Memory B cell (primary cell): ENCODE measurements around the gene SAMD9.
"Not testable (repeated sequence)": the region's sequence is repeated elsewhere in the genome, so short reads cannot be mapped to it uniquely, and the experiment has no call there.

Source experiments
- ATAC-seq: fragments of 150-1000 bp; cut with Tn5 transposase; 2 replicates; pipeline ENCODE4 v1.10.0; 2021; ENCODE audit warnings: low read depth, mild to moderate bottlenecking, moderate library complexity
- DNase-seq, 2 donors: peaks; one replicate each; pipeline ENCODE4 v3.0.0; 2022; ENCODE audit warnings: low spot score in 2 of 2
- H3K27ac Mint-ChIP-seq: one replicate; pipeline ENCODE4 v1.8.0; 2022; ENCODE audit warnings: mild to moderate bottlenecking, moderate library complexity, mixed read lengths
- H3K27me3 Mint-ChIP-seq: one replicate; pipeline ENCODE4 v1.8.0; 2022; ENCODE audit warnings: mixed read lengths
- H3K36me3 Mint-ChIP-seq: one replicate; pipeline ENCODE4 v1.8.0; 2022; ENCODE audit warnings: mild to moderate bottlenecking, mixed read lengths
- H3K4me1 Mint-ChIP-seq: one replicate; pipeline ENCODE4 v1.8.0; 2022; ENCODE audit warnings: mixed read lengths
- H3K4me3 Mint-ChIP-seq: one replicate; pipeline ENCODE4 v1.8.0; 2022; ENCODE audit warnings: mild to moderate bottlenecking, moderate library complexity, mixed read lengths
- H3K9me3 Mint-ChIP-seq: one replicate; pipeline ENCODE4 v1.8.0; 2022; ENCODE audit warnings: mixed read lengths

SAMD9 gene

GRCh38 chr7:93073357-93073756 lies 44.4 kb downstream of the SAMD9 start:
- not testable (repeated sequence) for H3K27ac Mint-ChIP-seq, ATAC-seq, H3K36me3 Mint-ChIP-seq, H3K4me1 Mint-ChIP-seq, H3K4me3 Mint-ChIP-seq, H3K9me3 Mint-ChIP-seq, DNase-seq
- peaks cover 16% of the 10 kb centered on the region for H3K27me3 Mint-ChIP-seq

DNA sequence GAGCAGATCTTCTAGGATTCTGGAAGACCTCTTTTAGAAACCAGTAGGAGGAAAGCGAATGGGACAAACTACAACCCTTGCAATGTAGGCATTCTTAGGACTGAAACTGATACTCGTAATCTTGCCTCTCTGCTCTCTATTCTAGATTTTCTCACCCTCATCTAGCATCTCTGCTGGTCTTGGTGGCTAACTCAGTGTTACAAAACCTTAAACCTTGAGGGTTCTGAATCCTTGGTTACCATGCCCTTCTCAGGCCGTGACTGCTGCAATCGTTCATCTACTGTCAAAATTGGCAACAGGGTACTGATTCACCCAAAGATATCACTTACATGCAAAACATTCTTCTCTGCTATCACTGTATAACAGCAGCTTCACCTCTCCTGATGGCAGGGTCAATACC lies 55.2 kb downstream of the SAMD9 start:
- Mint-ChIP-seq H3K27ac (no peak overlapping the region), H3K4me1 (no peaks in the 10 kb centered on the region), H3K4me3 (no peak overlapping the region), H3K36me3 (no peaks in the 10 kb centered on the region), H3K9me3 (peaks cover 5% of the 10 kb centered on the region), H3K27me3 (peaks cover 5% of the 10 kb centered on the region)
- DNase-seq (no peak), ATAC-seq (no peak)

- ATAC-seq (no peak), DNase-seq (no peak)
- Mint-ChIP-seq H3K9me3 (no peaks in the 10 kb centered on the region), H3K27me3 (peaks cover 5% of the 10 kb centered on the region), H3K4me3 (no peak overlapping the region), H3K27ac (no peak overlapping the region), H3K36me3 (no peaks in the 10 kb centered on the region), H3K4me1 (no peaks in the 10 kb centered on the region)
Measured at GRCh38 chr7:93060865-93061264, 56.9 kb downstream of the SAMD9 start.

GRCh38 chr7:93060025-93060424 lies 57.8 kb downstream of the SAMD9 start:
- Mint-ChIP-seq H3K27me3 (peaks cover 5% of the 10 kb centered on the region), H3K36me3 (no peaks in the 10 kb centered on the region), H3K9me3 (no peaks in the 10 kb centered on the region), H3K4me3 (no peak overlapping the region), H3K4me1 (no peaks in the 10 kb centered on the region), H3K27ac (no peak overlapping the region)
- DNase-seq (no peak), ATAC-seq (no peak)

DNA sequence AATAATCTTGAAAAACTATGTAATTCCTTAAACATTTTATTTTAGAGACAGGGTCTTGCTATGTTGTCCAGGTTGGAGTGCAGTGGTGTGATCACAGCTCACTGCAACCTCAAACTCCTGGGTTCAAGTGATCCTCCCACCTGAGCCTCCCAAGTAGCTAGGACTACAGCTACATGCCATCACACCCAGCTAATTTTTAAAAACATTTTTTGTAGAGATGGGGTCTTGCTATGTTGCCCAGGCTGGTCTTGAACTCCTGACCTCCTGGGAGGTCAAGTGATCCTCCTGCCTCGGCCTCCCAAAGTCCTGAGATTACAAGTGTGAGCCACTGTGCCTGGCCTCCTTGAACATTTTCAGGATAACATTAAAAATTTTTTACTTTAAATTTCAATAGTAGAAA lies 61.2 kb downstream of the SAMD9 start:
- DNase-seq, H3K4me1 Mint-ChIP-seq, ATAC-seq, H3K36me3 Mint-ChIP-seq, H3K4me3 Mint-ChIP-seq, H3K27me3 Mint-ChIP-seq, H3K9me3 Mint-ChIP-seq, H3K27ac Mint-ChIP-seq: not testable (repeated sequence)

DNA sequence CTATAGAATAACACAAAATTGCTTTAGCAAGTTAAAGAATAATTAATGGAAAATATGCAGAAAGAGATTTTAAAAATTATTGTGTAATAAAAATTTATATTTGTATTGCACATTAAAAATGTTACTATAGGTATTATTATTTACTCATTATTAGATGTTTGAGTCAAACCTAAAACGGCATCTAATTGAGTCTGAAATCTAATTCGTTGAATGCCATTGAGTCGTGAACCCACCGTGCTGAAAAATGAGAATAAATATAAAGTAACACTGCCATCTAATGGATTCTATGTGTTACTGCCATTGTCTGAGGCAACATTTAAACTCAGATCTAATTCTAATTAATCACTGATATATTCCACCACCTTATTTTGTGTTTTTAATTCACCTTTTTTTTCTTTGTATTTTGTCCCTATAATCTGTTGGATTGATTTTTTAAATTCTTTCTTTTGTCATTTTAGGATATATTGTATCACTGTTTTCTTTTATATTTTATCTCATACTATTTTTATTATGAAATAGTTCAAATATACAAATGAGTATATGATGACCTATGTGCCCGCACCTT lies 62.2 kb downstream of the SAMD9 start:
- H3K4me3 Mint-ChIP-seq, result no peak overlapping the region
- peaks cover 5% of the 10 kb centered on the region for H3K4me1 Mint-ChIP-seq
- no peaks in the 10 kb centered on the region for H3K36me3 Mint-ChIP-seq
- H3K9me3 Mint-ChIP-seq, result no peaks in the 10 kb centered on the region
- ATAC-seq (peak; percentile 54), DNase-seq (peak in 1 of 2 donors; percentile 18)
- H3K27ac Mint-ChIP-seq, result no peak overlapping the region
- peaks cover 2% of the 10 kb centered on the region for H3K27me3 Mint-ChIP-seq

DNA sequence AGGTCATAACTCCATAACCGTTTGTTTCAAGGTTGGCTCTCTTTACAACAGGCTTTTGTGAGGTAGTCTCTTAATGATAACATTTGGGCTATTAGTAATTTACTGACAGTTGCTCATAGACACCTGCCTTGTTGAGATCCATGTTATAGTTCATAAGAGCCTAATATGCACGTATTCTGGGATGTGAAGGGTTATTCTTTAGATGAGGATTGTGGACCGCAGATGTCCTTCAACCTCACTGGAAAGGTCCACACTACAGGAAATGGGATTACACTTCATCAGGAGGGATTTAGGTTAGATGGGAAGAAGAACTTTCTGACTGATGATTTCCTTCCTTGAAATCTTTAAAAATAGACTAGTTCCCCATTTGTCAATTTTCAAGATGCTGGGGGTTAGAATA lies 62.8 kb downstream of the SAMD9 start:
- no peak overlapping the region for H3K4me3 Mint-ChIP-seq
- H3K4me1 Mint-ChIP-seq, result peaks cover 5% of the 10 kb centered on the region
- ATAC-seq, result no peak
- H3K36me3 Mint-ChIP-seq, result no peaks in the 10 kb centered on the region
- no peaks in the 10 kb centered on the region for H3K9me3 Mint-ChIP-seq
- H3K27ac Mint-ChIP-seq, result no peak overlapping the region
- DNase-seq, result no peak
- peaks cover 2% of the 10 kb centered on the region for H3K27me3 Mint-ChIP-seq

DNA sequence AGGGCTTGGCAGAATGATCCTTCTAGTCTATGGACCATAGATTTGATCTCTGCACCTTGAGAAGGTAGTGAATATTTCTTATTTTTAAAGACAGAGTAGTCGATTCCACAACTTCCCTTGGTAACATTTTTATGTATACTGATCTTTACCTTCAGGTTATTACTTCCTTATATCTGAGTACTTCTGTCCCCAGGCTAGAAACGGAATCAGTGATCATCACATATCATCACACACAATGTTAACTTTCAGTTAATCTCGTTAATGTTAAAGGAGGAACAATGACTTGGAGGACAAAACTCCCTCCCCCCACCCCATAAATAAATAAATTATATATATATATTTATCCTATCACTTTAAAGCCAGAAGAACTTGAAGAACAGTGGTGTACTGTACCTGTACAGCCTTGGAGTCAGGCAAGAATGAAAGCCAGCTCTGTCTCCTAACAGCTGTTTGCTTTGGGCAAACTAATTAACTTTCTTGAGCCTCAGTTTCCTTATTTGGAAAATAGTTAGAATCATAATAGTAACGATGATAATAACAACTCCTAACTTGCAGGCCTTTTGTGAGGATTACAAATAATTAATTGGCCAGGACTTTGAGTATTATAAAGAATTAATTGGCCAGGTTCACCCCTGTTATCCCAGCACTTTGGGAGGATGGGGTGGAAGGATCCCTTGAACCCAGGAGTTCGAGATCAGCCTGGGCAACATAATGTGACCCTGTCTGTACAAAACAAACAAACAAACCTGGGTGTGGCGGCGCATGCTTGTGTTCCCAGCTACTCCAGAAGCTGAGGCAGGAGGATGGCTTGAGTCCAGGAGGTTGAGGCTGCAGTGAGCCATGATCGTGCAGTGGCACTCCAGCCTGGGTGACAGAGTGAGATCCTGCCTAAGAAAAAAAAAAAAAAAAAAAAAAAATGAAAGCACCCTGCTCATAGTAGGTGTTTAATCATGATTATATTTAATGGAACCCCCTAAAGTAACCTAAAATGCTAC lies 63.5 kb downstream of the SAMD9 start:
- Mint-ChIP-seq H3K36me3 (no peaks in the 10 kb centered on the region), H3K9me3 (no peaks in the 10 kb centered on the region), H3K27me3 (peaks cover 2% of the 10 kb centered on the region), H3K27ac (peak overlapping the region; percentile 8), H3K4me1 (peaks cover 5% of the 10 kb centered on the region), H3K4me3 (no peak overlapping the region)
- ATAC-seq (no peak), DNase-seq (no peak)

- no peak for ATAC-seq
- H3K27ac Mint-ChIP-seq, result peak overlapping the region; percentile 8
- H3K4me3 Mint-ChIP-seq, result no peak overlapping the region
- peaks cover 5% of the 10 kb centered on the region for H3K4me1 Mint-ChIP-seq
- no peaks in the 10 kb centered on the region for H3K36me3 Mint-ChIP-seq
- H3K9me3 Mint-ChIP-seq, result no peaks in the 10 kb centered on the region
- no peak for DNase-seq
- H3K27me3 Mint-ChIP-seq, result no peaks in the 10 kb centered on the region
Measured at GRCh38 chr7:93053209-93053948, 64.4 kb downstream of the SAMD9 start.

GRCh38 chr7:93051660-93052059 lies 66.1 kb downstream of the SAMD9 start:
- Mint-ChIP-seq H3K9me3 (no peaks in the 10 kb centered on the region), H3K4me1 (peaks cover 5% of the 10 kb centered on the region), H3K27ac (no peak overlapping the region), H3K27me3 (no peaks in the 10 kb centered on the region), H3K4me3 (no peak overlapping the region), H3K36me3 (no peaks in the 10 kb centered on the region)
- ATAC-seq (no peak), DNase-seq (no peak)
